HG03135 (cell line): ENCODE results near the gene PLEK.
"Not testable (repeated sequence)": the region's sequence is repeated elsewhere in the genome, so short reads cannot be mapped to it uniquely, and the experiment has no call there.

Source experiments
- ATAC-seq: cut with Tn5 transposase; IDR thresholded peaks from one replicate; pipeline ENCODE4 v1.9.1; 2021; ENCODE audit warnings: mild to moderate bottlenecking, moderate library complexity; ENCODE audit not compliant: unreplicated experiment

Gene PLEK

DNA sequence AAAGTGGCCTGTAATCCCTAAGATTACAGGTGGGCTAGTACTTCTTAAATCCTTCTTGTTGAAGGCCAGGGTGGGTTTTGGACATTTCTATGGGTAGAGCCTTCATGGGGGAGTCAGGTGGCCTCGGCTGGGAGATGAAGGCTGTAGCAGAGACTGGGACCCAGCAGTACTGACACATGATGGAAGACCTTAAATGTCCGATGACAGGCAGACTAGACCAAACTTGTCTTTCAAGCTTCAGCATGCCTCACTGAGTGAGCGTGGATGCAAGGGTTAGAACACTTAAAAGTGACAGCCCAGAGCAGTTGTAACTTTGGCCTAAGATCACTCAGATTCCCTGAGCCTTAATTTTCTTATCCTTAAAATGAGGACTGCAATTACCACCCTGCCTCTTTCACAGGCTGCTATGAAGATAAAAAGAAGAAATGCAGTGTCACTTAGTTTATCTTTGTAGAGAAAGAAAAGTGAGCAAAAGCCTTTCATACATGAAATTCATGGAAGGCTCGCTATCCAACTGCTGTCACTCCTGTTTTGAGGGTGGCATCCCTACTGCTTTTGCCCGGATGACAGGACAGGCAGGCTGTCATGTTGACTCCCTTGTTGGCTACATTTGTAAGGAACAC lies 19.5 kb downstream of the PLEK start:
- no peak for ATAC-seq

DNA sequence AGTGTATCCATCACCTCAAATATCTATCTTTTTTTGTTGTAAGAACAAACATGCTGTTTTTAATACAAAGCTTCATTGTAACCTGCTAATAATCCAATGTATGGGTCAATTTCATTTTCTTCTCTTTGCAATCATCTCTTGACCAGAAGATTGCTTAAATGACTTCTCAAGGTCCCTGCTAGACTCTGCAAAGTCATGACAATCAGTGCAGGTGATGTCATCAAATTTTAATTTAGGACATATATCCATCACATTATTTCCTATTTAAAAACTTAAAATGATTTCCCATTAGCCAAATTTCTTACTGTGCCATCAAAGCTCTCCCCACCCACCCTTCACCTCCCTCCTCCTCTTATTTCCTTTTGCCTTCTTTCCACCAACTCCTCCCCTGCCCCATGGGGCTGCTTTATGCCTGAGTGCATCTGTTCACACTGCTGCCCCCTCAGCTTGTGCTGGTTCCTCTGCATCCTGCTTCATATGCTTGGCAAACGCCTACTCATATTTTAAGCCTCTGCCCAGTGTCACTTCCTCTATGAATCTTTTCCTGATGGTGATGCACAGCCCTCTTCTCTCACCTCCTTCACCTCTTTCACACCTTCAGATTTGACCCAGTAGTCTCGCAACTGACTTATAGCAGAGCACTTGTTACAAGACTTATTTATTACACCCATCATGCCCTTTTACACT lies 20.3 kb downstream of the PLEK start:
- ATAC-seq, result peak; percentile 35

DNA sequence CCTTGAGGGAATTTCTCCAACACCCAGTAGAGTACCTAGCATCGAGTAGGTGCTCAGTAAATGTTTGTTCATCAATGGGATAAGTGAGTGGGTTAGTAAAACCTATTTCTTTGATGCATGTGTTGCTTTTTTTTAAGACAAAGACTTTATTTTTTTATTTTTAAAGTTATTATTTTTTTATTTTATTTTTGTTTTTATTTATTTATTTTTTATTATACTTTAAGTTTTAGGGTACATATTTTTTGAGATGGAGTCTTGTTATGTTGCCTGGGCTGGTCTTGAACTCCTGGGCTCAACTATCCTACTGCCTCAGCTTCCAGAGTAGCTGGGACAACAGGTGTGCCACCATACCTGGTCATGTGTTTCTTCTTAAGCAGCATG lies 20.8 kb downstream of the PLEK start:
- ATAC-seq, result no peak

DNA sequence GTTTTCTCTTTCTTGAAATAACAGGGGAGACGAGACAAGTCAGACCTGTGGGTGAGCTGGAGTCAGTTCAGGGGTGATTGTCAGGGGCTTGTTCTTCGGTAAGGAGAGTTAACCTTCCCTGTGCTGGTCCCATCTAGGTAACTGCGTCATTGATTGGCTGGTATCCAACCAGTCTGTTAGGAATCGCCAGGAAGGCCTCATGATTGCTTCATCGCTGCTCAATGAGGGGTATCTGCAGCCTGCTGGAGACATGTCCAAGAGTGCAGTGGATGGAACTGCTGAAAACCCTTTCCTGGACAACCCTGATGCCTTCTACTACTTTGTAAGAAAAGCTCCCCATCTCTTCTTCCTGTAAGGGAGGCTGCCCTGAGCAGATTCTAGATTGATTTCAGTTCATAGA lies 21.3 kb downstream of the PLEK start:
- ATAC-seq, result no peak

DNA sequence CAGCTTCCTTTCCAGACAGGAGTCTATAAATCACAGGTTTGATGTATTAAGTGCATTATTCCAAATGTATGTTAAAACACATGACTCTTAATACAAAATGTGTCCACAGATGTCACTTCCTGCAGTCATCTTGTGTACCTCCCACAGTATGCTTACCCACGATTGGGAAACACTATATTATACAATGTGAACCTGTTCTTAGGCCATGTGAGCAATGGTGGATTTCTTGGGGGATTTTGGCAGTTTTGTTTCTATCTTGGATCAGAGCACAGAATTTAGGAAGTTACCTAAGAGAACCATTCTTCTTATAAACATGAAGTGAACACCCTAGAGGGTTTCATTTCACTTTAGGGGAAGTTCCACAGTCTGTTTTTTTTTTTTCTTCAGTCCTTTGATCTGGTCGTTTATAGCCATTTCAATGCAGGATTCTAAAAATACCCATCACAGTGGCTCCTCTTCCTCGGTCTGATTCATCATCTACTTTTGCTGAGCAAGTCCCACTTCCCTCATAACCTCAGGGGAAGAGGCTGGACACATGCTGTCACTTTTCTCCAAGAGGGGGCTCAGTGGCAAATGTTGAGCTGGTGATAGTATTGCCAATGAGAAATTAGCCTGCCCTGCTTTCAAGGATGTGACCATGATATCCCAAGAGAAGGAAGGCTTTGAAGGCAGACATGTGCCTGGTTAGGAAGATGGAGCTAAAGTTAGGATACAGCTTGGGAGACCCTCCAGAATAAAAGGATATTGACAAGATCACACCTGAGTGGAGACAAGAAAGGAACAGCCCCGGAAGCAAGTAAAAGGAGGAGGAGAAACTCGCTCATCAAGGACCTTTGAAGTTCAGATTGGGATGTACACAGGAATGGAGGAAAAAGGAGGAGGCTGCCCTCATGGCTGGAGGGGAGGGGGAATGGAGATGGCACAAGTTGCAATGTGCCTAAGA lies 22.6 kb downstream of the PLEK start:
- ATAC-seq, result peak; percentile 45

DNA sequence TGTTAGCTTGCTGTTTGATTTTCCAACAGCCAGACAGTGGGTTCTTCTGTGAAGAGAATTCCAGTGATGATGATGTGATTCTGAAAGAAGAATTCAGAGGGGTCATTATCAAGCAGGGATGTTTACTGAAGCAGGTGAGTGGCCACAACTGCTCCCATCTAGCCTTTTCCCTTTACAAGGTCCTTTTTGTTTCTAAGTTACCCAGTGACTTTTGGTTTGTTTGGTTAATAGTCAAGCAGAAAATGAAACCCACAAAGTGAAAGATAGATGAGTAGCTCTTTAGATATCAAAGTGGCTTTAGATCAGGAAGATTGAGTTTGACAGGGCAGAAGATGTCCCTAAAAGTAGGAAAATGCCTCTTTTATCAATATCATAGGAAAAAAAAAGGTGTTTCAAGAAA lies 23.3 kb downstream of the PLEK start:
- ATAC-seq, result peak; percentile 38

DNA sequence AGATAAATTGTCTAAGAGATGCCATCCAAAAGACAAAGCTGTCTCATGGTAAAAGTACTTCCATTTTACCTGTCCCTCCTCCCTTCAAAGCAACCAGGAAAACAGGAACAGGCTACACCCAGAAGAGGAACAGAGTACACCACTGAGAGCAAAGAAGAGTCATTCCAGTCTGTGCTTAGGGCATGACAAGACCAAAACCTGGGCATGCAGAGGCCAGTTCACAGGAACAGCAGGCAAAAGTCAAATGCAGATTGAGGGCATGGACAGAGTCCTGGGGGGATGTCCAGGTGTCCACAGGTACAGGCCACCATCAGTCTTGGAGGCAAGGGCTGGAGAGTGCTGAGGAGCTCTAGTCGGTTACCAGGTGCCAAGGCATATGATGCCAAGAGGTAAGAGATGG lies 23.7 kb downstream of the PLEK start:
- peak; percentile 25 for ATAC-seq

DNA sequence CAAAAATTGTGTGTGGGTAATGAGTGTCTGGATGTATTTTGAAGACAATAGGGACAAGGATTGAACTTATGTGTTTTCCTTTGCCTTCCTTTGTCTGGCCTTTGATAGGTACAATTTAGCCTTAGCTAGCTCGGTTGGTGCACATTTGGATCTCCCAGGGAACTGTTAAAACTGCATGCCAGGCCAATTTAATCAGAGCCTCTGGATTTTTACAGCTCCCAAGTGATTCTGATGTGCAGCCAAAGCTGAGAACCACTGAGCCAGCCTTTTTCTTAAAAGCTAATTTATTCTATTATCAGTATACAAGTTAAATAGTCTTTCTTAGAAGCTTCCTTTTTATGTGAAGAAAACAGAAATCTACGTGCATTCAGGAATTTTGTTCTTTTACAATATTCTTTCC lies 25.0 kb downstream of the PLEK start:
- no peak for ATAC-seq

DNA sequence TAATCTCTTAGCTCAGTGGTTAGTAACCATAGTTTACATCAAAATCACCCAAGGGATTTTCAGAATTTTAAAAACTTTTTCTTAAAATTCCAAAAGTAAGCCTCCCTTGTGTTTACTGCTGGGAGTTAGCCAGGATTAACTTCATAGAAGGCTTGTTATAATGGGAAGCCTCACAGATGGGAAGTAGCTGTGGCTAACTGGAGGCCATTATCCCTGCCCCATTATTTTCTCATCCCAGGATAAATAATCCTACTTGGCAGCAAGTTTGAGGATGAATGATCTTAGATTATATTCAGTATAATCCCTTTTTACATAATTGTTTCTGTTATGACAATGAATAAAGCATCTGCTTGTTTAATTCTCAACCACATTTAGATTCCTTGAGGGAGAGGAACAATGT lies 25.5 kb downstream of the PLEK start:
- no peak for ATAC-seq

DNA sequence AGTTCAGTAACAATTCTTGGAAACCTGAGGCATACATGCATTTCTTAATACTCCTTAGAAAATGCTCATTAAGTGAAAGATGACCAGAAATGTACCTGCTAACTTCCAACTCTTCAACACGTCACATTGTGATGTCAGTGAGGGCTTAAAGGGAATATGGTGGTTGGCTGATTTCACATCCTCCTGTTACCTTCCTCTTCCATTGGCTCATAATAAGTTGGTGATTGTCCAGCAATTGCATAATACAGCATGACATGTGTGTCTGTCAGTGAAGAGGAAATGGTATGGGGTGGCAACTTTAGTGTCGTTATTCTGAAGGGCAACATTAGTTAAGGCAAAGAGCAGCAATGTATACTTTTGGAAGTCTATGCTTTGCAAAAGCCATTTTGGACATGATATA lies 26.0 kb downstream of the PLEK start:
- no peak for ATAC-seq

DNA sequence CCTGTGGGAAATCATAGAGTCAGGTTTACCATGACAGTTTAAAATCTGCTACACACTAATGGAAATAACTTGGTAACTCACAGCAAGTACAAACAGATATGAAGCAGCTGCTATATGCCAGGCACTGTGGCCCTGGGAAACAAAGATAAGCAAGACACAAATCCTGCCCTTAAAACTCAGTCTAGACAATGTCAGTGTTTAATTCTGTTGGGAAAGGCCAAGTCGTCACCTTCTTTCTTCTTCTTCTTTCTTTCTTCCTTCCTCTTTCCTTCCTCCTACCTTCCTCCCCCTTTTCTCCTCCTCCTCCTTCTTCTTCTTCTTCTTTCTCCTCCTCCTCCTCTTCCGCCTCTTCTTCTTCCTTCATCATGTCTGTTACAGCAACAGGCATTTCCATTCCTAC lies 26.8 kb downstream of the PLEK start:
- ATAC-seq, result no peak

DNA sequence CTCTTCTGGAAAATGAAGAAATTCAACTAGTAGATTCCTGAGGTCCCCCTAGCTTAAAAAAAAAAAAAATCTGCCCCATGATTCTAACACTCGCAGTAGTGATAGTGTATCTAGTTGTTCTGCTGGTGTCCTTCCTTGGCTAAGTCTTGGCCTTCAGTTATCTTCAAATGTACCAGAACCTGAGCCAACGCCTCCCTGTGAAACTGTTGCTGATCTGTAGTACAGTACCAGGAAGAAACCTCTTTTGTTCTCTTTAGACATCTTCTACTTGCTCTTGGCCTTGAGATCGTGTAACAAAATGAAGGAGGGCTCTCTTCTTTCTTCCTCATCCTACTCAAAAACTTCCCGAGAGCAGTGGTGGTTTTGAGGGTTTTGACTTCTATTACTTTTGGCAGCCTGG lies 31.0 kb downstream of the PLEK start:
- no peak for ATAC-seq

DNA sequence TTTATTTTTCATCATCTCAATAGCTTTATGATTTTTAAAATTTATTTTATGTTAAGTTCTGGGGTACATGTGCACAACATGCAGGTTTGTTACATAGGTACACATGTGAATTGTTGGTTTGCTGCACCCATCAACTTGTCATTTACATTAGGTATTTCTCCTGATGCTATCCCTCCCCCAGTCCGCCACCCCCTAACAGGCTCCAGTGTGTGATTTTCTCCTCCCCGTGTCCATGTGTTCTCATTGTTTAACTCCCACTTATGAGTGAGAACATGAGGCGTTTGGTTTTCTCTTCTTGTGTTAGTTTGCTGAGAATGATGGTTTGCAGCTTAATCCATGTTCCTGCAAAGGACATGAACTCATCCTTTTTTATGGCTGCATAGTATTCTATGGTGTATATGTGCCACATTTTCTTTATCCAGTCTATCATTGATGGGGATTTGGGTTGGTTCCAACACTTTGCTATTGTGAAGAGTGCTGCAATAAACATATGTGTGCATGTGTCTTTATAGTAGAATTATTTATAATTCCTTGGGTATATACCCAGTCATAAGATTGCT lies 32.7 kb downstream of the PLEK start:
- ATAC-seq, result not testable (repeated sequence)

DNA sequence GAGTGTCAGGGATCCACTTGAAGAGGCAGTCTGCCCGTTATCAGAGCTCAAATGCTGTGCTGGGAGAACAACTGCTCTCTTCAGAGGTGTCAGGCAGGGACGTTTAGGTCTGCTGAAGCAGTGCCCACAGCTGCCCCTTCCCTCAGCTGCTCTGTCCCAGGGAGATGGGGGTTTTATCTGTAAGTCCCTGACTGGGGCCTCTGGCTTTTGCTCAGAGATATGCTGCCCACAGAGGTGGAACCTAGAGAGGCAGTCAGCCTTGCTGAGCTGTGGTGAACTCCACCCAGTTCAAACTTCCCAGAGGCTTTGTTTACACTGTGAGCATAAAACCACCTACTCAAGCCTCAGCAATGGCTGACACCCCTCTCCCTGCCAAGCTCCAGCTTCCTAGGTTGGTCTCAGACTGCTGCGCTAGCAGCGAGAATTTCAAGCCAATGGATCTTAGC lies 38.1 kb downstream of the PLEK start:
- no peak for ATAC-seq

DNA sequence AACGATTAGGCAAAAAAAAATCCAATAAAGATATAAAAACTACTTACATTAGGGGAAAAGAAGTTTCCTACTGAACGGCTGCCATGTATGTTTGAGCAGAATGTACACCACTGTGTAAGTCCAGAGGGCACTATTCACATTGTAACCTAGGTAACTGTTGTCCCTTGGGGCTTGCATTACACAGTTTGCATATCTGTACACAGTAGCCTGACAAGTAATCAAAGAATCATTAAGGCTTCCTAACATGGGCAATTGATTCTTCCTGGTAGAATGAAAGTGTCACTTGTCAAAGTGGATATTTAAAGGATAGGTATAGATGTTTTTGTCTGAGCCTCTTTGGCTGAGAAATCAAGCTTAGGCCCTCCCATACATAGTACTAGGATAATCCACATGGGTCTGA lies 39.1 kb downstream of the PLEK start:
- ATAC-seq, result no peak

DNA sequence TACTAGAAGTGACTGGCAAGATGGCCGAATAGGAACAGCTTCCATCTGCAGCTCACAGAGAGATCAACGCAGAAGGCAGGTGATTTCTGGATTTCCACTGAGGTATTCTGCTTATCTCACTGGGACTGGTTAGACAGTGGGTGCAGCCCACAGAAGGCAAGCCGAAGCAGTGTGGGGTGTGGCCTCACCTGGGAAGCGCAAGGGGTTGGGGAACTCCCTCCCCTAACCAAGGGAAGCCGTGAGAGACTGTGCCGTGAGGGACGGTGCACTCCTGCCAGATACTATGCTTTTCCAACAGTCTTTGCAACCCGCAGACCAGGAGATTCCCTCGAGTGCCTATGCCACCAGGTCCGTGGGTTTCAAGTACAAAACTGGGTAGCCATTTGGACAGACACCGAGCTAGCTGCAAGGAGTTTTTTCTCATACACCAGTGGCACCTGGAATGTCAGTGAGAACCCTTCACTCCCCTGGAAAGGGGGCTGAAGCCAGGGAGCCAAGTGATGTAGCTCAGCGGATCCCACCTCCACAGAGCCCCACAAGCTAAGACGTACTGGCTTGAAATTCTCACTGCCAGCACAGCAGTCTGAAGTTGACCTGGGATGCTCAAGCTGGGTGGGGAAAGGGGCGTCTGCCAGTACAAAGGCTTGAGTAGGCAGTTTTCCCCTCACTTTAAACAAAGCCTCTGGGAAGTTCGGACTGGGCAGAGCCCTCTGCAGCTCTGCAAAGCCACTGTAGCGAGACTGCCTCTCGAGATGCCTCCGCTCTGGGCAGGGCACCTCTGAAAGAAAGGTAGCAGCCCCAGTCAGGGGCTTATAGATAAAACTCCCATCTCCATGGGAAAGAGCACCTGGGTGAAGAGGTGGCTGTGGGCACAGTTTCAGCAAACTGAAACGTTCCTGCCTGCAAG lies 40.1 kb downstream of the PLEK start:
- ATAC-seq, result no peak

DNA sequence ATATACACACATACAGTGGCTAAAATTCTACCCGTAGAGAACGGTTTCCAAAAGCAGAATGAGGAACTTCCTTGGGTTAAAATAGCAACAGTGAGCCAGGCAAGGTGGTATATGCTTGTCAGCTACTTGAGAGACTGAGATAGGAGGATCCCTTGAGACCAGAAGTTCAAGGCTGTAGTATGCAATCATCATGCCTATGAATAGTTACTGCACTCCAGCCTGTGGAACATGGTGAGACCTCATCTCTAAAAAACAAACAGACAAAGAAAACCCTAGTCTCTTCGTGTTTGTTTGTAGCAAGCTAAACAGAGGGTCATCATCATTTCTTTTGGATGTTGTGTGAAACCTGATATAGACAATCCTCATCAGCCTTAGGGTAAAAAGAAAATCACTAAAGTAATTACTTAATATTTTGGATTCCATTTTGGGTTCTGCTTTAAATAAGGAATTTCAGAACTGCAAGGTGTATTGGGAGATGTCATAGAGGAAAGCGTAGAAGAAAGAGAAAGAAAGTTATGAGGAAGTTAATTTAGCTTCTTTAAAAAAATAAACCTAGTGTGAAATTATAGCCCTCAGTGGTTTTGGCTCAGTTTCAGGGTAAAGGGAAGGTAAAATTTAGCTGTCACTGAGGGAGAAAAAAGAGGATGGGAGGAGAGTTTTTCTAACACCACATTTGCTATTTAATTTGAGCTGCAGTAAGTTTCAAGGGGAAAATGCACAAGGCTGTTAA lies 46.5 kb downstream of the PLEK start:
- ATAC-seq, result peak; percentile 90

DNA sequence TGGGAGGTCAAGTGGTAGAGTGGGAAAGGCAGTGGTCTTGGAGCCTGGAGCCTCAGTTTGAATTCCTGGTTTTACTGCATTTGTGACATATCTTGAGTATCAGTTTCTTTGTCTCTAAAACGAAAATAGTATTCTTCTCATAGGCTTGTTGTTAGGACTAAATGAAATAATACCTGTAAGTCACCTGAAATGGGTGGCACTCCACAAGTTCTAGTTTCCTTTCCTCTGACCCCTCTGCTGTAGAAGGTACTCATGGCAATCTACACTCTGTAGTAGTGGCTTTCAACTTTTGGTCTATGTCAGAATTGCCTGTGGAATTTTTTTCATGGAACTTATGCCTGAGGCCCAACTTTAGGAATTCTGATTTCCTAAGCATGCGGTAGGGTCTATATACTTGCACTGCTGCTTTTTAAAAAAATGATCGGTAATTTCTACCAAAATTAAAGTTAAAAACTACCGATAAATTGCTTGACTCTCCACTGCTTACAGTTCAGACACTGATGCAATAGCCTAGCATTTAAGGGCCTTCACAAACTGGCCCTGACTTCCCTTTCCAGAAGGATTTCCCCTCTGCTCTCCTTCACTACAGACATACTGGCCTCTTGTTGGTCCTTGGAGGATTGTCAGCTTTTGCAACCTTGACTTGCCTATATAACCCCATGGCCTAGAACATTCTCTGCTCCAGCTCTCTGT lies 47.2 kb downstream of the PLEK start:
- ATAC-seq, result peak; percentile 39

DNA sequence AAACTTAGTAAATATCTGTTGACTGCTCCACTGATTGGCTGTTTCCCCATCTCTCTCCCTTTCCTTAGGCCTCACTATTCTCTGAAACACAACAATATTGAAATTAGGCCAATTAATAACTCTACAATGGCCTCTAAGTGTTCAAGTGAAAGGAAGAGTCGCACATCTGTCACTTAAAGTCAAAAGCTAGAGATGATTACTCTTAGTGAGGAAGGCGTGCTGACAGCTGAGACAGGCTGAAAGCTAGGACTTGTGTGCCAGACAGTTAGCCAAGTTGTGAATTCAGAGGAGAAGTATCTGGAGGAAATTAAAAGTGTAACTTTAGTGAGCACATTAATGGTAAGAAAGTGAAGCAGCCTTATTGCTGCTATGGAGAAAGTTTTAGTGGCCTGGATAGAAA lies 48.4 kb downstream of the PLEK start:
- ATAC-seq, result no peak
